ENCODE results near the gene PDE9A.

DNA sequence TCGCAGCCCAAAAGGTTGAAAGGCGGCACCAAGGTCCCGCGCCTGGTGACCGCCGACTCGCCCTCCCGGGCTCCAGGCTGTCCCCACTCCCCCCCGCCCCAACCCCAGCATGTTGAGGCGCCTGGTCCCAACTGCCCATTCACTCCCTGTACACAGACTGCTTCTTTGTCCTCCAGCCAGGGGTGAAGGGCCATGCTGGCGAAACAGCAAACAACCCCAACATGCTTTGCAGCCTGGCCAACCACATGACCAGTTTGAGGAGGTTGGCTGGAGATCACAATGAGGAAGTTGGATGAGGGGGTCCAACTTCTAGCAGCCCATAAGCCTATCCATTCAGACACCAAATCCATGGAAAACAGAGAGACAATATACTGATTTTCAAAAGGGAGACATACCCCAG, 13.5 kb downstream of the PDE9A start:
- no peak for TF ChIP-seq EZH2 (IDR thresholded peaks at IDR 0.05; ENCODE audit: insufficient read depth, poor library complexity, severe bottlenecking)
- TF ChIP-seq EZH2phosphoT487 (IDR thresholded peaks at IDR 0.05; ENCODE audit: insufficient read depth, low read depth) = no peak
